Measurements from ENCODE around the gene FANCE.

FANCE gene

DNA sequence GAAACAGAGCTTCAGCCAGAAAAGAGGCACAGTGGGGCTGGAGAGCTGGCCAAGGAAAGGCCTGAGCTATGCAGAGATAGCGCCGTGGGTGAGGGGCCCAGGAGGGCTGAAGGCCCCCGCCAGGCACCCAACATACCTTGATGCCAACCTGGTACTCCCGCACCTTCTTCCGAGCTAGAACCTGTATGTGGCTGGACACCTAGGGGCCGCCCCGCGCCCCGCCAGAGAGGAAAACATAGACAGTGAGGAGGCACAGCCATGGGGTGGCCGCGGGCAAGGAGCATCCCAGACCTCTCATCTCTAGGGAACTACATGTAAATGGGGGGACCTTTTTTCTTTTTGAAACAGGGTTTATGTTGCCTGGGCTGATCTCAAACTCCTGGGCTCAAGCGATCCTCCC is 28.0 kb downstream of the FANCE start:
- Histone ChIP-seq H3K27me3 (ENCODE audit: insufficient read depth, low read length) (no peaks in the 10 kb centered on the region), H3K36me3 (ENCODE audit: insufficient read depth, low read depth, low read length) (peaks cover 42% of the 10 kb centered on the region), H3K9me3 (ENCODE audit: insufficient read depth, low read depth, low read length) (no peaks in the 10 kb centered on the region), H3K27ac (ENCODE audit: low read length) (no peak overlapping the region), H3K4me3 (ENCODE audit: low read length) (no peak overlapping the region), H3K9ac (ENCODE audit: low read depth, low read length) (no peak overlapping the region), H3K4me1 (ENCODE audit: insufficient read depth, low read length) (peaks cover 7% of the 10 kb centered on the region; the same call in 1 of the 2 replicates)

DNA sequence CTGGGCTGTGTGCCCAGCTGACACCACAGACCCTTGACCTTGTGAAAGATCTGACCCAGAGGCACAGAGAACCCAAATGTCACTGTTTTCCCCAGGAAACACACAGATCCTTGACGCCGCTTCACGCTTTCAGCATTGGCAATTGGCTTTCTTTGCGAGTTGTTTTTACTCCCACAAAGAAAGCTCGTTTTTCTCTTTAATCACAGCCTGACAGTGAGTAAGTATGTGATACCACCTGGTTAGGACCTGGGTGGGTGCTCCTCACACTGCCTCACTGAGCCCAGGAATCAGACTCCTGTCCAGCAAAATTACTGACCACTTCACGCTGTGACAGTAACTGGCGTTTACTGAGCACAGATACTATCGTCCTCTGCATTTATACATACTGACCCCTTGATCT is 29.1 kb downstream of the FANCE start:
- H3K27me3 ChIP-seq (ENCODE audit: insufficient read depth, low read length): no peaks in the 10 kb centered on the region
- no peak overlapping the region for H3K4me3 ChIP-seq (ENCODE audit: low read length)
- no peaks in the 10 kb centered on the region for H3K9me3 ChIP-seq (ENCODE audit: insufficient read depth, low read depth, low read length)
- peaks cover 15% of the 10 kb centered on the region; the same call in 1 of the 2 replicates for H3K4me1 ChIP-seq (ENCODE audit: insufficient read depth, low read length)
- peaks cover 35% of the 10 kb centered on the region for H3K36me3 ChIP-seq (ENCODE audit: insufficient read depth, low read depth, low read length)
- H3K9ac ChIP-seq (ENCODE audit: low read depth, low read length): no peak overlapping the region; the same call in 1 of the 2 replicates
- no peak overlapping the region for H3K27ac ChIP-seq (ENCODE audit: low read length)

DNA sequence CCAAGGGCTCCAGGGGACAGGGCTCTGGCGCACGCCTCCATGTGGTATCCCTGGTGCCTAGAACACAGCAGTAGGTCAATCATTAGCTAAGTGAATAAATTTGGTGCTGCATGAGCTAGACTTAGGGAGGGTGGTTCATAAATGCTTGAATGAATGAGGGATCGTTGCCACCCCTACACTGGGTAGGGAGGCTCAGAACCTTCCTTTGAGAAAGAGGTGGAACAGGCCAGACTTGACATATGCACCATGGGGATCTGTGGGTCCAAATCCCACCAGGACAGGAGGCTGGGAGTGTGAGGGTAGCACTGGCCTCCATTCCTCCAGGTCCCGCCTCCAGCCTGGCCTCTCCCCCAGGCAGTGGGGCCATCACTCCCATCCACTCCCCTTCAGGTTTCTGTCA is 30.9 kb downstream of the FANCE start:
- Histone ChIP-seq H3K4me3 (ENCODE audit: low read length) (no peak overlapping the region), H3K27me3 (ENCODE audit: insufficient read depth, low read length) (no peaks in the 10 kb centered on the region), H3K9me3 (ENCODE audit: insufficient read depth, low read depth, low read length) (no peaks in the 10 kb centered on the region), H3K4me1 (ENCODE audit: insufficient read depth, low read length) (peaks cover 29% of the 10 kb centered on the region), H3K36me3 (ENCODE audit: insufficient read depth, low read depth, low read length) (peaks cover 28% of the 10 kb centered on the region), H3K27ac (ENCODE audit: low read length) (no peak overlapping the region), H3K9ac (ENCODE audit: low read depth, low read length) (no peak overlapping the region)

DNA sequence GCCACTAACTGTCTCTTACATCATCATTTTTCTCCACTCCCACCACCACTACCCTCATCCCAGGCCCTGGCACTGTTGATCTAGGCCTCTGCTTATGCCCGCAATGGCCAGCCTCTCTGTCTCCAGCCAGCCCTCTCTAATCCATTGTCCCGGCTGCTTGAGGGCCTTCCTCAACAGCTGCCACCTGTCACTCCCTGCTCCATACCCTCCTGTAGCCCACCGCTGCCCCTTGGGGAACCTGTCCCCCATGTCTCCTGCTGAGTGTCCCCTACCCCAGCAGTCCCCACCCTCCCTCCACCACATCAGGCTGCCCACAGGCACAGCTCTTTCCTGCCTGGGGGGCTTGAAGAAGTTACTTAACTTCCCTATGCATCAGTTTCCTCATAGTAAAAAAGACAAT is 31.4 kb downstream of the FANCE start:
- Histone ChIP-seq H3K36me3 (ENCODE audit: insufficient read depth, low read depth, low read length) (peaks cover 24% of the 10 kb centered on the region), H3K4me3 (ENCODE audit: low read length) (no peak overlapping the region), H3K9me3 (ENCODE audit: insufficient read depth, low read depth, low read length) (no peaks in the 10 kb centered on the region), H3K4me1 (ENCODE audit: insufficient read depth, low read length) (peaks cover 32% of the 10 kb centered on the region), H3K27me3 (ENCODE audit: insufficient read depth, low read length) (no peaks in the 10 kb centered on the region), H3K9ac (ENCODE audit: low read depth, low read length) (no peak overlapping the region), H3K27ac (ENCODE audit: low read length) (no peak overlapping the region)

DNA sequence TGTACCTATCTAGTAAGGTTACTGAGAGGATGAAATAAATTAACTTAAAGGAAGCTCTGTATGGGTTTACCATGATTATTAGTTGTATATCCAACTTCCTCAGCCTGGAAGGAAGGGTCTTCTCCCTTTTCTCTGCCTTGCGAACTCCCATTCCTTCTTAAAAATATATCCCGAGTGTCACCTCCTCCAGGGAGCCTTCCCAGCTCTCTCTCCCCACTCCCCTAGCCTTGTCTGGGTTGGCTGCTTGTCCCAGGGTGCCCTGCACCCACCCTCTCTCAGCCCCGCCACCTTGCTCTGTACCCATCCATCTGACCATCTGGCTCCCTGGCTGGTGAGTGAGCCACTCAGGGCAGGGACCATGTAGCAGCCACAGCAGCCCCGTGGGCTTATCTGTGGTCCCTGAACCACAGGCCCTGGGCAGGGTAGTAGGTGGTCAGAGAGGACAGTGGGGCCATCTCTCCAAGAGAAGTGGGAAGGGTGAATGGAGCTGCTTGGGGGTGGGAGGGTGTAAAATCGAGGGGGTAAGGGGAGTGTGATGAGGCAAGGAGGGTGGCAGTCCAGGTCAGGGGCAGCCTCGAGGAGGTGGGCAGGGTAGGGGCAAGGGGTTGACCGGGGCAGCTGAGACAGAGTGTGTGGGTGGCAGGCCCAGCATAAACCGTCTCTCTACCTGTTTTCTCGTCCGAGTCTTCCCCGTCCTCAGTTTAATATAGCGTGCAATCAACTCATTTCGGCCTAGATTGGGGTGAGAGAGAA is 31.9 kb downstream of the FANCE start:
- no peaks in the 10 kb centered on the region for H3K27me3 ChIP-seq (ENCODE audit: insufficient read depth, low read length)
- peaks cover 32% of the 10 kb centered on the region for H3K4me1 ChIP-seq (ENCODE audit: insufficient read depth, low read length)
- no peak overlapping the region for H3K27ac ChIP-seq (ENCODE audit: low read length)
- H3K36me3 ChIP-seq (ENCODE audit: insufficient read depth, low read depth, low read length): peaks cover 21% of the 10 kb centered on the region
- peak overlapping the region; percentile 87; the same call in 1 of the 2 replicates for H3K9ac ChIP-seq (ENCODE audit: low read depth, low read length)
- H3K4me3 ChIP-seq (ENCODE audit: low read length): no peak overlapping the region
- no peaks in the 10 kb centered on the region for H3K9me3 ChIP-seq (ENCODE audit: insufficient read depth, low read depth, low read length)

DNA sequence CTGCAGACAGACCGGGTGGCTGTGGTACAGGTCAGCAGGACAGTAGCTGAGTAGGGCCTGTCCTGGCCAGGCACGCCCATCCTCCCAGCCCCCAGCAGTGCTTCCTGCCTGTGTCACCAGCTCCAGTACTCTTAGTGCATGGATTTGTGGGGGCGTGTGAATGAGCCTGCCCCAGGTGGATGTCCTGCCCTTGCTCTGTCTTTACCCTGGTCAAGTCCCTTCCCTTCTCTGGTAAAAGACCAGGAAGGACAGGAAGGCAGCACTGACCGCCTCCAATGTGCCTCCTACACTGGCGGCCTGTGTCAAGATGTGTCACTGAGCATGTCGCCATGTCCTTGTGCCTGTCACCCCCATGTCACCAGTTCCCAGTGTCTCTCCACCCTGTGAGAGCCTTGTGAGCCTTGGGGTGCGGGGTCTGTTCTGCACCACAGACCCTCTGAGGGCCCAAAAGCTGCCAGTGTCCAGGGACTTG is 32.8 kb downstream of the FANCE start:
- H3K27me3 ChIP-seq (ENCODE audit: insufficient read depth, low read length): no peaks in the 10 kb centered on the region
- H3K9me3 ChIP-seq (ENCODE audit: insufficient read depth, low read depth, low read length): no peaks in the 10 kb centered on the region
- H3K27ac ChIP-seq (ENCODE audit: low read length): peak overlapping the region; percentile 86
- H3K9ac ChIP-seq (ENCODE audit: low read depth, low read length): peak overlapping the region; percentile 87; the same call in 1 of the 2 replicates
- peaks cover 20% of the 10 kb centered on the region for H3K36me3 ChIP-seq (ENCODE audit: insufficient read depth, low read depth, low read length)
- peak overlapping the region; percentile 59; the same call in 1 of the 2 replicates for H3K4me3 ChIP-seq (ENCODE audit: low read length)
- H3K4me1 ChIP-seq (ENCODE audit: insufficient read depth, low read length): peaks cover 35% of the 10 kb centered on the region

DNA sequence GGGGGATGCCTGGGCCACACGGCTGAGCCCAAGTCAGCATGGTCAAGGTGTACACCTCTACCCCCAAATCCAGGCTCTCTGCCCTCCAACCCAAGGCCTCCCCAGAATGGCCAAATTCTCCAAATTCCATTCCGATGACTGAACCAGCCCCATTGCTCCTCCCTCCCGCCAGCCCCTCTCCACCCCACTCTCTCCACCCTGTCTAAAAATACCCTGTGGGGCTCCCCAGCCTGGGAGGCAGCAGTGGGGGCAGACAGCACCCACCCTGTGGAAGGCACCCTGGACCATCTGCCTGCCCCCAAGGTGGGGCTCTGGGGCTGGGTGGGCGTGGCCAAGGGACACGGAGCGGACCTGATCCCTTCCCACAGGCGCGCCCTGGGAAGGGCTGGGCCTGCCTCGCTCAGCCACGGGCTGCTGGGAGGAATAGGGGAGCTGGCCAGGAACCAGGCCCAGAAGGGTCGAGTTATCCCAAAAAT is 33.3 kb downstream of the FANCE start:
- Histone ChIP-seq H3K9ac (ENCODE audit: low read depth, low read length) (peak overlapping the region; percentile 87), H3K4me1 (ENCODE audit: insufficient read depth, low read length) (peaks cover 37% of the 10 kb centered on the region), H3K27ac (ENCODE audit: low read length) (peak overlapping the region; percentile 86), H3K4me3 (ENCODE audit: low read length) (peak overlapping the region; percentile 59; the same call in 1 of the 2 replicates), H3K27me3 (ENCODE audit: insufficient read depth, low read length) (no peaks in the 10 kb centered on the region), H3K9me3 (ENCODE audit: insufficient read depth, low read depth, low read length) (no peaks in the 10 kb centered on the region), H3K36me3 (ENCODE audit: insufficient read depth, low read depth, low read length) (peaks cover 18% of the 10 kb centered on the region)

DNA sequence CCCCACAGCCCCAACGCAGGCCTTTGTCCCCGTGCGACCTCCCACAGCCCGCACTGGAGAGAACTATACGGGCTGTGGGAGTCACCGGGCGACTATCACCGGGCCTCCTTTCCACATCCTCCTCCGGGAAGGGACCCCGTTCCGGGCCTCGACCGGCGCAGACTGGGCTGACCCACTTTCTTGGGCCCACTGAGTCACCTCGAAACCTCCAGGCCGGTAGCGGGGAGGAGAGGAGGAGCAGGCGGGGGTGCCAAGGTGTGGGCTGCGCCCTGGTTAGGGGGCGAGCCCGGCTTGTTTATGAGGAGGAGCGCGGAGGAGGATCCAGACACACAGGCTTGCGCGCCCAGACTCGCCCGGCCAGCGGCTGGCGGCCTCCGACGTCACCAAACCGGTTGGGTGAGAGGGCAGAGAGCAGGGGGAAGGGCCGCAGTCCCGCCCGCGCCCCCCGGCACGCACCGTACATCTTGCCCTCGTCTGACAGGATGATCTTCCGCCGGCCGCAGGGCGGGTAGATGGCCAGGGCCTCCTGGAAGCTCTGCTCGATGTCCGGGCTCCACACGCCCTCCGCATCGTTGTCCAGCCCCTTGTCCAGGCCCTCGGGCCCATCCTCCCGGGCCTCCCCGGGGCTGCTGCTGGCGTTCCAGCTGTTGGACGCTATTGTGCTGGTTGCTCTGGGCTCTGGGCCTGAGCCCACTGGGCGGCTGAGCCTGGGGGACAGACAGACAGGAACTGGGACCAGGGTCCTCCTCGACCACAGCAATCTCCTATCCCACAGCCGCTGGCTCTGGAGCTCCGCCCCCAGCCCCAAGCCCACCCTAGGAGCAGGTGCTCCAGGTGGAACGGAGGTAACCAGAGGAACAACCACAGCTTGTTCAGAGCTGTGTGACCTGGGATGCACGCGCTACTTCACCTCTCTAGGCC is 34.1 kb downstream of the FANCE start:
- peak overlapping the region; percentile 87 for H3K9ac ChIP-seq (ENCODE audit: low read depth, low read length)
- H3K27ac ChIP-seq (ENCODE audit: low read length): peak overlapping the region; percentile 86
- H3K9me3 ChIP-seq (ENCODE audit: insufficient read depth, low read depth, low read length): no peaks in the 10 kb centered on the region
- H3K4me3 ChIP-seq (ENCODE audit: low read length): peak overlapping the region; percentile 59; the same call in 1 of the 2 replicates
- H3K27me3 ChIP-seq (ENCODE audit: insufficient read depth, low read length): no peaks in the 10 kb centered on the region
- peaks cover 46% of the 10 kb centered on the region for H3K4me1 ChIP-seq (ENCODE audit: insufficient read depth, low read length)
- H3K36me3 ChIP-seq (ENCODE audit: insufficient read depth, low read depth, low read length): peaks cover 14% of the 10 kb centered on the region

DNA sequence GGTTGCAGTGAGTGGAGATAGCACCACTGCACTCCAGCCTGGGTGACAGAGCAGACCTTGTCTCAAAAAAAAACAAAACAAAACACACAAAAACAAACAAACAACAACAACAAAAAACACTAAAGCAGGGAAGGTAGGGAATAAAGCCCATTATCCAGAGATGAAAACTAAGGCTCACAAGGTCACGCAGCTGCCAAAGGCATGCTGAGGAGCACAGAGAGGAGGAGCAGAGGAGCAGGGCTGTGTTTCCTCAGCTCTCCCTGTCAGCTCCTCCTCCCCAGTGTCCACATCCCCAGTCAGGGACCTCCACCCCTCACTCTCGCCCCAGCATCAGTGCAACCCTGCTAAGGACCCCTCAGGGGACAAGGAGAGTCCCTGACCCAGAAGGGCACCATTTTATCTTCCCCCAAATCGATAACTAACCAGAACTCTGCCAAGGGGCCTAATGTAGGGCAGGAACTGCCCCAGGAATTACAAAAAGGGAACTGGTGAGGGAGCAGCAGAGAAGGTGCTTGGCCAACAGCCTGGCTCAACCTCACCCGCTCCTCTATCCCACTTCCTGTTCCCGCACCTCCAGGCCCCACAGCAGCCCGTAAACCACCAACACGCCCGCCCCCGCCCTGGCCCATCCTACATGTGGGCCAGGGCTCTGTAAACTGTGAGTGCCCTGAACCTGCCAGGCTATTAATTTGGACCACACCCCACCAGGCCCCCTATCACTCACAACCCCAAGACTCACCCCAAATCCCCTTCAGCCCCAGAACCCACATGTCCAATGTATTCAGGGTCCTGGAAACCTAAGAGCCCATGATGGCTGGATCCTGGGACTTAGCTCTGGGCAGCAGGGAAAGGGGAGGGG is 35.7 kb downstream of the FANCE start:
- Histone ChIP-seq H3K27me3 (ENCODE audit: insufficient read depth, low read length) (no peaks in the 10 kb centered on the region), H3K4me1 (ENCODE audit: insufficient read depth, low read length) (peaks cover 62% of the 10 kb centered on the region), H3K4me3 (ENCODE audit: low read length) (no peak overlapping the region), H3K36me3 (ENCODE audit: insufficient read depth, low read depth, low read length) (peaks cover 8% of the 10 kb centered on the region), H3K9me3 (ENCODE audit: insufficient read depth, low read depth, low read length) (no peaks in the 10 kb centered on the region), H3K9ac (ENCODE audit: low read depth, low read length) (peak overlapping the region; percentile 25; the same call in 1 of the 2 replicates), H3K27ac (ENCODE audit: low read length) (peak overlapping the region; percentile 82)

DNA sequence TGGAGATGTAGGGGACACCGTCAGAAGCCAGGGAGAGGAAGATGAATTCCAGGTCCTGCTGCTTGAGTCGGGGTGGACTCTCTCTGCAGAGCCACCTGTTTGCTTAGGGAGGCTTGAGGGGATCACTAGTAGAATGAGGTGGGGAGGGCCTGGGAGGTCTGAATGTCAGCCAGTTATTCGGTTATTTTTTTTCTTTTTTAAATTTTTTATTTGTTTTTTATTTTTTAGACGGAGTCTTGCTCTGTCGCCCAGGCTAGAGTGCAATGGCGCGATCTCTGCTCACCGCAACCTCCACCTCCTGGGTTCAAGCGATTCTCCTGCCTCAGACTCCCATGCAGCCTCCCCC is 36.4 kb downstream of the FANCE start:
- Histone ChIP-seq H3K27ac (ENCODE audit: low read length) (peak overlapping the region; percentile 82), H3K4me1 (ENCODE audit: insufficient read depth, low read length) (peaks cover 66% of the 10 kb centered on the region), H3K27me3 (ENCODE audit: insufficient read depth, low read length) (no peaks in the 10 kb centered on the region), H3K4me3 (ENCODE audit: low read length) (no peak overlapping the region), H3K36me3 (ENCODE audit: insufficient read depth, low read depth, low read length) (0 out of 2 replicates have a peak, but pooled peaks cover 2% of the 10 kb centered on the region), H3K9ac (ENCODE audit: low read depth, low read length) (peak overlapping the region; percentile 25; the same call in 1 of the 2 replicates), H3K9me3 (ENCODE audit: insufficient read depth, low read depth, low read length) (no peaks in the 10 kb centered on the region)

DNA sequence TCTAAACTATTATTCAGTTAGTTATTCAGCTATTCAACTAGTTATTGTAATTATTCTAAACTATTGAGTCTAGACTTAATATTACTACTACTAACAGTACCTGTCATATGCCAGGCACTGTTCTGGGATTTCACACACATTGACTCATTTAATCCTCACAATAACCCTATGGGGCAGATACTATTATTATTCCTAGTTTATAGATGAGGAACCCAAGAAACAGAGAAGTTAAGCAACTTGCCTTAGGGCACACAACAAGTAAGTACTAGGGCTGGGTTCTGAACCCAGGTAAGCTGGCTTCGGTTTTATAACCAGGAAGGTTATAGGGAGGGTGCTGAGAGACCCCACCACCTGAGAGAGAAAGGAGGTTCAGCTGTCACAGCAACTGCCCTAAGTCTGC is 36.9 kb downstream of the FANCE start:
- no peaks in the 10 kb centered on the region for H3K36me3 ChIP-seq (ENCODE audit: insufficient read depth, low read depth, low read length)
- H3K9ac ChIP-seq (ENCODE audit: low read depth, low read length): peak overlapping the region; percentile 39; the same call in 1 of the 2 replicates
- no peak overlapping the region for H3K27ac ChIP-seq (ENCODE audit: low read length)
- no peaks in the 10 kb centered on the region for H3K27me3 ChIP-seq (ENCODE audit: insufficient read depth, low read length)
- no peak overlapping the region for H3K4me3 ChIP-seq (ENCODE audit: low read length)
- H3K9me3 ChIP-seq (ENCODE audit: insufficient read depth, low read depth, low read length): no peaks in the 10 kb centered on the region
- H3K4me1 ChIP-seq (ENCODE audit: insufficient read depth, low read length): peaks cover 72% of the 10 kb centered on the region

Measured in iPS-20b (cell line).